Stimulated activated CD4-positive, alpha-beta T cell treated with anti-CD3 and anti-CD28 coated beads, Interleukin-12 subunit alpha, Interleukin-12 subunit beta, amount 100 ng/mL, for 24 hours (primary cell): Measurements from ENCODE around the gene AFF3.
"Not testable (repeated sequence)": the region's sequence is repeated elsewhere in the genome, so short reads cannot be mapped to it uniquely, and the experiment has no call there.

Experiments used
- DNase-seq, 2 experiments: peaks; one replicate each; pipeline ENCODE4 v3.0.0-alpha.2; 2020; ENCODE audit warnings: low read depth in 2 of 2

Gene AFF3

DNA sequence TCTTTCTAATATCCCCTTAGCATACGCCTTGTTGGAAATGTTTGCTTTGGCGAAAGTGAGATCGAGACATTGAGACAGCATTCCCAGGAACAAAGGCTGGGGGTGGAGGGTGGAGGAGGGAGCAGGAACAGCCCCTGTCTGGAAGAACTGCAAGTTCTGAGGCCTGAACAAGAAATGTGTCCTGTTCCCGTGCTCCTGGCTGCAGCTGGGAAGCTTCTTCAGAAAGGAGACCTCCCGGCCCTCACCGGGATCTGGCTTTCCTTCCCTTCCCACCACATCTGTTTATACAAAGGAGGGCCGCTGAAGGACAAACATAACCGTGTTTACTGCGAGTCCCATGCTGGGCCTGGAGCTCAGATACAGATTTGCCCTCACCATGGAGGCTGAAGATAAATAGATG, 35.9 kb downstream of the AFF3 start:
- no peak for DNase-seq

DNA sequence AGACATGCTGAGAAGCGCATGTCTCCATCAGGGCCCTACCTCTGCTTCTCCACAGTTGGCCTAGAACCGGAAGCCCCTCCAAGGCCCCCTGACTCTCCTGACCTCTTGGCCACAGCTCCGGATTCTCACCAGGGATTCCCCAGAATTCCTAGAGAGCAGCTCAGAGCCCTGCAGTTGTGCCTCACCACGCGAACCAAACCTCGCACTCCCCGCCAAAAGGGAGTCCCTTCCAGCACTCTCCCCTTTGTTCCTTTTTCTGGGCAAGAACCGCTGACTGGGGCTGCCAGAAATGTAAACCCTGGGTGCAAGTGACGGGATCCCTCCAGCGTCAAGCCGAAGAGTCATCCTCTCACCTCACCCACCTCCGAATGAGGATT, 36.7 kb downstream of the AFF3 start:
- no peak for DNase-seq

DNA sequence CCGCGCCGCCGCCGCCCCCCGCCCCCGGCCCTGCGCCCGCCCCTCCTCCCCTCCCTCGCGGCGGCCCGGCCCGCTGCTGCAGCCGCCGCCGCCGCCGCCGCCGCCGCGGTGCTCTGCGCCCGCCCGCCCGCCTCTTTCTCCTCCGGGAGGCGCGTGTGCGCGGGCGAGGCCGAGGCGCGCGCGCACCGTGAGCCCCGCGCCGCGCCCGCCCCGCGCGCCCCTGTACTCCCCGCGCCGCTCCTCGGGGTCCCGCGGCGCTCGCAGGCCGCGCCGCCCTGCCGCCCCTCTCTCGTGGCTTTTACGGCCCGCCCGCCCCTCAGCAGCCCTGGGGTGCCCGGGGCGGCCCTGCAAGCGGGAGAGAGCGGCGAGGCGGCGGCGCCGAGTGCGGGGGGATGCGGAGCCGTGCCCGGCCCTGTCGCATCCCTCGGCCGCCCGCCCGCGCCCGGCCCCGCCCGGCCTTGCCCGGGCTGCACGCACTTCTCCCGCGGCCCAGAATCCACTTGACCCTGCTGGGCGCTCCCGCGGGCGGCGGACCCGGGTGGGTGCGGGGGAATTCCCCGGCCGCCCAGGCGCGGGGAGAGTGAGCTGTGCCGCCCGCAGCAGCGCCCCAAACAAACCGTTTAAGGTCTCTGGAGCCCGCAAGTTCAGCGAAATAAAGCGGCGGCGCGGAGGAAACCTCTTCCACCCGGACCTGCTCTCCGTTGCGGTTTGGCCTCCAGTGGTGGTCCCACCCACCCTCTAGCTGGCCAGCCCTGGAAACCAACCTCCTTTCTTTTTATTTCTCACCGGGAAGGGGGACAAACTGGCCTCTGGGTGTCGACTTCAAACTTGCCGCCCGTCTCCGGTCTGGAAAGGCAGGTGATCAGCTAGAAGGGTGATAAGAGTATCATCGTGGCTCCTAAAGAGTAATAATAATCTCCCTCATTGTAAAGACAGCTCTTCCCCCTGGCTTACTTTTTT, 37.4 kb downstream of the AFF3 start:
- no peak for DNase-seq

DNA sequence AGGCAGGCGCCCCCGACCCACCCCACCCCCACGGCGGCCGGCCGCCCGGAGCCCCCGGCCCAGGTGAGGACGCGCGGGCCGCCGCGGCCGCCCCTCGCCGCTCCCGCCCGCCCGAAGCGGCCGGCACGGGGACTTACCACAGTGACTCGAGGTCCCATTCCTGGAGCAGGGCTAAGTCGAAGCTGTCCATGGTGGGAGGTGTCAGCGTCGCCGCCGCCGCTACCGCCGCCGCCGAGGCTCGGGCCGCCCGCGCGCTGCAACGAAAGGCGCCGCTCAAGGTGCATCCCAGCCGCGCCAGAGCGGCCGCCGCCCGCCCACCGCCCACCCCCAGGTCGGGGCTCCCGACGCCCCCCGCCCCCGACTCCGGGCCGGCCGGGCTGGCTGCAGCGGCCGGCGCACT, 38.1 kb downstream of the AFF3 start:
- not testable (repeated sequence) for DNase-seq

DNA sequence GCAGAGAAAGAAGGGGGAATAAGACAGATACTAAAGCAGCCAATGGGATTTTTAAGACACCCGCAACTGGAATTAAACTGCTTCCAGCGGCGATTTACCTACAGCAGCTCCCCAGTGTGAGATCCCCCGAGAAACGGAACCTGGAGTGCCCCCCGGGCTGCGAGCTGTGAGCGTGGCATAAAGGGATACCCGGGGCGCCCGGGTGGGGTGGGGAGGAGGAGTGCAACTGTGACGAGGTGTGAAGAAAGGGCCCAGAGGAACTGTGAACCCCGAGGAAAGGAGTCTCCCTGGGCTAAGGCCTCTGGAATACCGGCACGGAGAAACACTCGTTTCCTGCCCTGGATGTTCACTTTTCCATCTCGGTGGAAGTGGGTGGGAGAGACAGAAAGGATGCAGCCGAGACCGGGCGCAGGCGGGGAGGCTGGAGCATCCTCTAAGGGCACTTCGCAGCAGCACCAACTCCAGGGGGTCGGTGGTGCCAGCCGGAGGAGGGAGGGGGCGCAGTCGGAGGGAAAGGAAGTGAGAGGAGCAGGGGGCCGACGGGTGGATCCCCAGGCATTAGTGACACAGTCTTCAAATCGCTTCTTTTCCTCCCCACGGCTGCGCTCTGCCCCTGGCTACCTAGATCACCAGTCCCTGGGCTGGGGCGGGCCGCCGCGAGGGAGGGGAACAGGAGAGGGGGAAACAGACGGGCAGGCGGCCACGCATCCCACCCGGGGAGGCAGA, 38.7 kb downstream of the AFF3 start:
- not testable (repeated sequence) for DNase-seq

DNA sequence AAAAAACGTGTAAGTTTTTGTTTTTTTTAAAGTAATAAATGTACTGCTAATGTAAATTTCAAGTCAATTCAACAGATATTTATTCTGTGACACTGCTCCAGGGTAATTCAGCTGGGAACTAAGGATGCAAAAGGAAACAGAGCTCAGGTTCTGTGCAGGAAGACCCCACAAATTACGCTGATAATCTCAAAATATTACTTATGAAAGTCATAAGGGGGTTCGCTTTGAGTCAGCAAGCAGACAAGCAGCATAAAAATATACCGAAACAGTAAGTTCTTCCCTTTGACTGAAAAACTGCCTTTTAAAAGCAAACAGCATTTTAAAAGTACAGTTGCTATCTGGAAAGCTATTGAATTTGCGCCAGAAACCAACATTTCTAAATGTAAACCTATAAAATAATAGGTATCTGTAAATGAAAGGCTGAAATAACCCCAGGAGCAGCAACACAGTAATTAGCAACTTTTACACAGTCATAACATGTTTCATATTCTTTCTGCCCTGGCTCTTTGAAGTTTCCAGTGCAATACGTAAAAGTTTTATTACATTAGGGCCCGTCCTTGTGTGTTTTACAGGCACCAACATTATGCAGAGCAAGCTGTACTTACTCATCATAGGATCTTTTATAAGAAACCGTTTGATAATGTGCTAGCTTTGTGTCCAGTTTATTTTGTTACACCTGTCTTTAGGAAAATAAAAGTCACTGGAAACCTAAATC, 39.8 kb downstream of the AFF3 start:
- DNase-seq, result not testable (repeated sequence)

DNA sequence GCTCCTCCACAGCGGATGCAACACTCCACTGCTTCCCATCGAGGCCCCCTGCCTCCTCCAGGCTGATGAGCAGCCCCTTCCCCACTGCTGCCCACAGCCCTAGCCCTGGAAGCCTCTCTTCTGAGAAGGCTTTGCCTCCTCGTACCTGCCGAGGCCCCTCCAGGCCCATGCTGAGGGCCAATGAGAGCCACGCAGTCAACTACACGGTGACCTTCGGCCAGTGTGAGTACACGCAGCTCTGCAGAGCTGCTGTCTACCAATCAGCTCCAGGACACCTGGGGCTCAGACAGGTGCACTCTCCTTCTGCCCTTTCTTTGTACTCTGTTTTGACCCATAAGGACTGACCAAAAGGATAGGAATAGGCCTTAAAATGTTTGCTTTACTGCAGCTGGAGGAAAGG, 43.5 kb downstream of the AFF3 start:
- not testable (repeated sequence) for DNase-seq

DNA sequence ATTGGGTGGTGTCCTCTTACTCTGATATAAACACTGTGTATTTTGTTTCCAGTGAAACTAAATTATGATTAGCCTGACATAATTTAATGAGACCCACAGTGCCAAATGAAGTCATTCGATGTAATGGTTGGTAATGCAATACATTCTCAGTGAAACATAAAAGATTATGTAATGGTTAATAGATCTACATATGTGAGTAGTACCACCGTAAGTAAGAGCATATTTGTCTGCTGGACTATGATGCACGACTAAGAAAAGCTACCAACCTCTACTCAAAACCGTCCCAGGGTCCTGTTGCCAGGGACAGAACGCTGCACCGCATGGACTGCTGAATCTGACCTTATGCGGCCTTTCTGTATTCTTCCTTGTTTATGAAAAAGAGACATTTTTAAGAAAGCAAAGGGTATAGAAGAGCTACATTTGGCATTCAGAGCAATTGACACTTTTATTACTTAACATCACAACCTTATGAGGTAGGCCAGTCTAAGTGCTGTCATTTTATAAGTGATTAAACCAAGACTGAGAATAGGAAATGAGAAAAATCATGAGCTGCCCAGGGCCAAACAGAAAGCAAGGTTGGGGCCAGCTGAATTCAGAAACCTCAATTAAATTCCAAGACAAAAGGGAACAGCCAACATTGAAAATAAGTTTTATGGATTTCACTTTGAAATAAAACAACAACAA, 44.6 kb downstream of the AFF3 start:
- DNase-seq, result not testable (repeated sequence)

DNA sequence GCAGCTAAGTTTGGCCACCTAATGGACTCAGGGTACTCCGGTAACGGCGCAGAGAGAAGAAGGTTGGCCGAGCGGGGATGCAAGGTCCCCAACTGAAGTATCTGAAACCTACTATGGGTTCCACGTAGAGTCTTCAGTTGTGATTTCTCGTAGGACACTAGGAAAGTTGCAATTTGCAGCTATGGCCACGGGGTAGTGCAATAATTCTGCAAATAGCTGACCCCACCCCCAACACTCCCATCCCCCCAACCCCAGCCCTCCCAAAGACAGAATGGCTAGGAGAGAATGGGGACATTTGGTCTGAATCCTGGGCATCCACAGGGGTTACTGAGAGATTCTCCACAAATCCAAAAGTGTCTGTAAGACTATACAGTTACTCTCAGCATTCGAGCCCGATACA, 46.5 kb downstream of the AFF3 start:
- DNase-seq, result not testable (repeated sequence)

DNA sequence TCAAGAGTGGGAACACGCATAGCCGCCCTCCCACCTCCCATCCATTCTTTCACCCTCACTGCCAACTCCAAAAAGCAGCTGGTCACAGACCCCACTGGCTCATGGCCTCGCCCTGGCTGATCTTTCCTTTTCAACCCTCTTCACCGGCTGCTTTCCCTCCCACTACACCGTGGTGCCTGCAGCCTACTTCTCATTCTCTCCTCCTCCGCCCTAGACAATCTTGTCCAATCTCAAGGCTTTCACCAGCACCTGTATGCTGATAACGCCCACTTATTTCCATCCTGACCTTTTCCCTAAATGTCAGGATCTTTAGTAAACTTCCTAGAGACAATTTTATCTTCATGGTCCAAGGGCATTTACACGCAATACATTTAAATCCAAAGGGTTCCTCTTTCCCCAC, 50.6 kb downstream of the AFF3 start:
- not testable (repeated sequence) for DNase-seq

DNA sequence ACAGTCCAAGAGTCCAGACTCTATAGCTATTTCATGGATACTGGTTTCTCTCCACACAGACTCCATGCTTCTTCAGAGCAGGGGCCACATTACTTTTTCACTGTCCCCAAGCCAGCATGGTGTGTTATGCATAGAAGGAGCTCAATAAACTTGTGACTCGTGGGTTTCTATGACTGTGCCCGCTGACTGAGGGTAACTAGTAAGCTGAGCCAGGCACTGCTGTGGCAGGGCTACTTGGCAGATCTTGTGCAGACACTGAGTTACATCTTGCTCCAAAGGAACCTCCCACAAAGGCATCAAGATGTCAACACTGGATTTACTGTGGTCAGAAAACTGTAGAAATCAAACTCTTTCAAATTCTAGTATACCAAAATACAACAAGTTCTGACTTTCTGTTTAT, 56.6 kb downstream of the AFF3 start:
- not testable (repeated sequence) for DNase-seq

DNA sequence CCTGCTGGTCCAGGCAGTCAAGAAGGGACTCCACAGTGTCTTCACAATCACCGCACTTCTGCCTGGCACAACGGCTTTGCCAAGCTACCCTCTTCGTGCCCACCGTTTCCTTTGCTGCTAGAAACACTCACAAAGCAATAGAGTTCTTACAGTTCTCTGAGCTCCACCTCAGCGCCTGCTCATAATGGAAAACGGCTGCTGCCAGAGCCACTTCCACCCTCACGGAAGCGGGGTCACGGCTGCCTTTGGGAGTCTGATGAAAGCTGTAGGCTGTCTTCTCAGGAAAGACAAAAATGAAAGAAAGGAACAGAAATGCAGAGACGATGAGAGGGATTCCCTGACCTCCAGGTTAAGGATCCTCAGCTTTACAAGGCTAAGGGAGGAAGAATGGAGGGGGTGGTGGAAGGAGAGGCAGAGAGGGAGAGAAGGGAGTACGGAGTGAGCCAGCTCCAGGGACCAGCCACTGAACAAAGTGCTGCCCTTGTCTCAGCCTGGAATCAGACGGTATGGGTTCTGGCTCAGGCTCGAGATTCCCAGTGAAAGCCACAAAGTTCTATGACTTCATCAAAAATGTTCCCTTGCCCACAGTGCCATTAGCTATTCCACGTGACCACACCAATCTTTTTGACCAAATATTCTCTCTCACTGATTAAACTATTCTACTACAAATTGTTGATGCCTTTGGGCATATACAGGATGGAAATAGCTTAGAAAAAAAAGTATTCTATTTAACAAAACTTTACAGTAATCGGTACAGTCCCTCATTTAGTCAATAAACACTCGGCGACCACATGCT, 58.8 kb downstream of the AFF3 start:
- not testable (repeated sequence) for DNase-seq

DNA sequence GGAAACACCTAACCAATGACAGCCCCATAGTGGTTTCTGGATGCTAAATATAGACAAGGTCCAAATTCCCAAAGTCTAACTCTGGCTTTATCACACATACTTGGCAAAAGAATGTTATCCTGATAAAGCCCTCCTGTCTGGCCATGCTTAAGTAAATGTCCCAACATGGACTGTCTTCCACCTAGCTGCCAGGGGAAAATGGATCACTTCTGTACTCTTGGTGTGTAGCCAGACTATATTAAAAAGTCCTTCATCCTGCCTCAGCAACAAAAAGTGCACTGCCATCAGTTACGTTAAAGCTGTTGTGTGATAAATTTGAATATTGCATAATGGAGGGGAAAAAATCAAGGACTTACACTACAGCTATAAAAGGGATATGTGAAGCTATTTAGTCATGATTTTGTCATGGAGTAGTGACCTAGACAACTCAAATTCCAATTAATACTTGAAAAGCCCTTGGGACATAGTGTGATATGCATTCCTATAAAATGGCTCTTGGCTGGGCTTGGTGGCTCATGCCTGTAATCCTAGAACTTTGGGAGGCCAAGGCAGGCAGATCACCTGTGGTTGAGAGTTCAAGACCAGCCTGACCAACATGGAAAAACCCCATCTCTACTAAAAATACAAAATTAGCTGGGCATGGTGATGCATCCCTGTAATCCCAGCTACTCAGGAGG, 60.0 kb downstream of the AFF3 start:
- DNase-seq, result not testable (repeated sequence)

DNA sequence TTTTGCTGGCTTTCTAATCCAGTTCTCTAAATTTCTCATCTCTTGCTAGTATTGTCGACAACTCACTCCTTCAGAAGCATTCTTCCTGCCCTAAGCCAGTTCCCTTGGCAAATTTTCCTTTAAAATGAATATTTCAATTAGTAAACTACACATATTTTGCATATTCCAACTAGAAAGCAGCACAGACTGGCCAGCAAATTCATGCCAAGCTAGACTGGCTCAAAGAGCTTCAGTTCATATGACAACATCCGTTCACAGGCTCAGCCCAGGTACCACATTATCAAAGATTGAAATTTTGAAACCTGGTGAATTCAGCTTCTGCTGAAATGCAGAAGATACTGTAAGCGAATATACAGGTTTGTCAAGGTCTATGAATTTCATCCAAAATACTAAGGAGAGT, 64.5 kb downstream of the AFF3 start:
- DNase-seq, result no peak

DNA sequence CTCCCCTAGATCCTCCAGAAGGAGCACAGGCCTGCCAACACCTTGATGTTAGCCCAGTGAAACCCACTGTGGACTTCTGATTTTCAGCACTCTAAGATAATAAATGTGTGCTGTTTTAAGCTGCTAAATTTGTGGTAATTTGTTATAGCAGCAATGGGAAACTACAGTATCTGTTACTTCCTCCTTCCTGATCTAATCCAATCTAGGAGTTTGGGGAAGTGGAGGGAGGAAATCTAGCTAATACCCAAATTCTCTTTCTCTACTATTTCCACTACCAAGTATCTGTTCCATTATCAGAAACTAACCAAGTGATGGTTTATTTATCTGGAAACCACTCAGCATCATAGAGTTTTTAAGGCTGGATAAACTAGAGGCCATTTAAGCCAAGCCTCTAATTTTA, 64.9 kb downstream of the AFF3 start:
- no peak for DNase-seq

DNA sequence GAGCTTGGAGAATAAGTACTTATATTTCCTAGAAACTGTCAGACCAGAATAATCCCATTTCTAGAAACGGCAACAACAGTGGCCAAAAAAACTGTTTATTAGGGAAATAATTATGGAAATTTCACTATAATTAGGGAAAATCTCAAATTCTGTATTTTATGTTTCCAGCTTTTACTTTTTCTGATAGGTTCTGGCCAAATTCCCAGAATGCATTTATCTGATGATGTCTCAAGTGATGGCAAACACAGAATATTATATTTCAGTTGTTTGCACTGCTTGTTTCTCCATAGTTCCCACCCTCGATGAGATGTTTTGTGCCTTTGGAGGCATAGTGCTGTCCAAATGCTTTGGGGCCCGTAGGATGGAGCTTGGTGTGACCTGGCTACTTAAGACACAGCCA, 66.9 kb downstream of the AFF3 start:
- DNase-seq, result no peak

DNA sequence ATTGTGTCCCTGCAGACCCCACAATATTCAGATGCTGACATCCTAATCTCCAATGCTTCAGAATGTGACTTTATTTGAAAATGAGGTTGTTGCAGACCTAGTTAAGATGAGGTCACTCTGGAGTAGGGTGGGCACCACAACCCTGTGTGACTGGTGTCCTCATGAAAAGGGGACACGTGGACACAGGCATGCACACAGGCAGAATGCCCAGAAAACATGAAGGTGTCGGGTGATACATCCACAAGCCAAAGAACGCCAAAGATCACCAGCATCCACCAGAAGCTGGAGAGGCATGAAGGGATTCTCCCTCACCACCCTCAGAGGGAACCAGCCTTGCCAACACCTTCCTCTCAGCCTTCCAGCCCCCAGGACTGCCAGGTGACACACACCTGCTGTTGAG, 69.3 kb downstream of the AFF3 start:
- DNase-seq, result no peak

DNA sequence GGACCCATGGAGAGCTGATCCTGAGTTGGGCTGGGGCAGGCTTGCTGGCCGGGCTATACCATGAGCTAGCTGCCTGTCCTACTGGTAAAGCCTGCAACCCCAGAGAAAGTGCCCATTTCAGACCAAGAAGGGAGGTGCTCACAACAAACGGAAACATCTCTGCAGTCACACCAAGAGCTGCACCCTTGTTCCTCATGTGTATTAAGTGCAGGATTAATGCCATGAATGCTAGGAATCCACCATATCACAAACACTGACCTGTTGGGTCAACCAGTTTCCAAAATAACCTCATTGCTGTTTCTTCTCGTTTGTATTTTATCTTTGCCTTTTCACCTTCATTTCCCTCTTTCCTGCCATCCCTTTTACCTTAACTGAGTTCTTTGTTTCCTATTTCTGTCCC, 69.9 kb downstream of the AFF3 start:
- DNase-seq, result no peak

DNA sequence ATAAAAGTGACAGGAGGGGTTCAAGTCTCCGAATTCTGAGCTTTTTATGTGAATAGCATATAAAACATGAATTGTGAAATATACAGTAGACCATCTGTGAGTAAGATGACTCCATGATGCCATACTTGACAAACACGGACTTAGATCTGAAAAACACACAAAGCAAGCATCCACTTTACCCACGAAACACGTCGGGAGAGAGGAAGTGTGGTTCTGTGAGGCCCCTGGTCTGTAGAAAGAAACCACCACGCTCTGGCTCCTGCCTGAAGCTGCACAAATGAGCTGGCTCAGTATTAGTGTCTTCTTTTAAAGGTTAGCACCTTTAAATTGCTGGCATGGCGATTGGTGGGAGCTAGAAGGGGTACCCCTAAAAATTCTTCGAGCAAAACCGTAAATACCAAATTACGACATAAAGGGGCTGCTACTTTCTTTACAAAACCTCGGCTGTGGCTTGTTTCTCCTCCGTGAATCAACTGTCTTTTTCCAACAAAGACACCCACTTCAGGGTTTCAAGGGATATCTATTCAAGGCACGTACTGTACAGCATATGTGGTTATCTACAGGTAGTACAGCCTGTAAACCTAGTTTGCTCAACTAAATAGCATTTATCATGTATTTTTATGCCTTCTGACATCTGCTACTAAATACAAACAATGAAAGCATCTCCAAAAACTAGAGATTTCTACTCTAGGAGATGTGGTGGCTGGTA, 70.9 kb downstream of the AFF3 start:
- no peak for DNase-seq

DNA sequence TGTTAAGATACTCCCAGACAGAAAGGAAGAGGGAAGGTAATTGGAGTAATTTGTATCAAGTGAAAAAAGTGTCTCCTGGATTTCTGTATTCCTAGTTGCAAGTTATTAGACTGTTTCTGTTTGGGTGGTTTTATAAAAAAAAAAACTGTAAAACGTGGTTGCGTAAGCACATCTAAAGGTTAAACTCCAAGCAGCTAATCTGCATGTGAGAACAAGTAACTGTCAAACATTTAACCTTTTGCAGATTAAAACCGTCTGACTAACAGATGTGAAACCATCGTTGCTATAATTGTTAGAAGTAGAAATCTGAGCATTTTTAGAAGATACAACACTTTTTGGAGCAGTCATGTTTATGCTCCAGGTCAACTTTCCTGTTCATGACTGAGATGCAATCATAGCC, 72.3 kb downstream of the AFF3 start:
- no peak for DNase-seq
